Fibroblast of skin of back (primary cell): ENCODE data around the gene TREM2. TPM values are rescaled to one million over a fixed set of nuclear protein-coding genes. Genes with fewer than 3 reads are reported as not detected.
A peak's percentile ranks its signal among the peaks of the same experiment; 100 is the strongest.
"Not testable (repeated sequence)": the region's sequence is repeated elsewhere in the genome, so short reads cannot be mapped to it uniquely, and the experiment has no call there.

ENCODE experiments used
- DNase-seq: peaks from one replicate; pipeline ENCODE4 v3.0.0-alpha.2; 2013
- polyA plus RNA-seq, 2 experiments: library from polyadenylated mRNA; unstranded; fragments of 120-200 nt; gene quantifications; one replicate each; pipeline ENCODE4 v1.2.1, GENCODE V29; 2013; ENCODE audit not compliant: insufficient read length in 2 of 2

TREM2 gene
- polyA plus RNA-seq (2013, experiment 1 of 2; ENCODE audit: insufficient read length): not detected
- not detected for polyA plus RNA-seq (2013, experiment 2 of 2; ENCODE audit: insufficient read length)

- no peak for DNase-seq
Measured at GRCh38 chr6:41162687-41163418, at the start of gene TREM2. TSS of gene TREM2 (minus strand) at chr6:41163116. CDS start at chr6:41163082, 34 bp downstream.

GRCh38 chr6:41209547-41210320, 46.8 kb upstream of the TREM2 start:
- DNase-seq: no peak

DNA sequence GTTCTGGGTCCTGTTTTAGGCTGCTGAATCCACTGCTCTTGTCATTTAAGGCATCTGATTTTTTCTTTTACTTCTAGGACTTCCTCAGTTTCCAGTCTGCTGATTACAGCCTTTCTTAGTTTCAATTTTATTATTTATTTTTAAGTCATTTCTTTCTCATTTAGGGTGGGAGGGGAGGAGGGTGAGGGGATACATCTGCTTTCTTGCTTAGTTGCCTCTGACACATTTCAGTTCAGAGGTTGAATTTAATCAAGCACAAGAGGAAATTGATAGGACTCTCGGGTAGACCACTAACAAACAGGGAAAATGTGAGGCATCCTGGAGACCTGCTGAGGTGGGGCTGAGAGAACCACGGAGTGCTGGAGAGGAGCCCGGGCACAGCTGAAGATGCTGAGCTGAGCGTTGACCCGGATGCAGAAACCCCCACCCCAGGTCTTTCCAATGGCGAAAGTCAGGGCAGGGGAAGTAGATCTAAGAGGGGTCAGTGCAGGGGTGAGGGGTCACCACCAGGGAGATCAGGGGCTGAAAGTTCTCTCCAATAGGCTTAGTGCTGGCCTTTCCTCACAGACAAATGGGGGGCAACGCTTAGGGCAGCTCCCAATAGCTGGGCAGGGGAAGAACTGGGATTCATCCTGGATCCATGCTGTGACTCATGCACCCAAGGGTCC, 45.7 kb upstream of the TREM2 start:
- DNase-seq: no peak

DNA sequence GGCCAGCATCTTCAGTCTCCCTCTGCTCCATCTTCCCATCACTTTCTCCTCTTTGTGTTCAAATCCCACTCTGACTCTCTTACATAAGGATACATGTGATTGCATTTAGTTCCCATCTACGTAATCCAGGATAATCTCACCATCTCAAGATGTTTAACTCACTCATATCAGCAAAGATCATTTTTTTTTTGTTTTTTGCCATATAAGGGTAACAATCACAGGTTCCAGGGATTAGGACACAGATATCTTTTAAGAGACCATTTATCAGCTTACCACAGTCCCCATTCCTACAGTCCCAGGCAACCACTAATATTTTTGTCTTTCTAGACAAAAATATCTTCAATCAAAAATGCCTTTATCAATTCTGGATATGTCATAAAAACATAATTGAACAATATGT, 41.2 kb upstream of the TREM2 start:
- no peak for DNase-seq

DNA sequence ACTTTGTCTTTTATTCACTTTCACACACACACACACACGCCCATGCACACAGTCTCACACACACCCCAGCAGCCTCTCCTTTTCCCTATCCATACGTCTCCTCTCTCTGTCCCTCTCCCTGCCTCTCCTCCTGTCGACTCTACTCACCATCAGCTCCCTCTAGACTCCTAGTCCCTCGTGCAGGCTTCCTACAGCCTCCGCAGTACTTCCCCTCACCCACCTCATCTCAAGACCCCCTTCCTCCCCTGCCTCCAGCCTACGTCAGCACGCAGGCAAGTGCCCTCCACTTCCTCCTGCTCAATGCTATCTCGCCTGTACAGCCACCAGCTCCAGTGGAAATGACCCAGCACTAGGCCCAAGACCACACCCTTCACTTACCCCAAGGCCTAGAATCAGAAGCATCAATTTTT, 38.9 kb upstream of the TREM2 start:
- no peak for DNase-seq

GRCh38 chr6:41200901-41201763, 38.2 kb upstream of the TREM2 start, which contains the start of gene TREML2:
TSS of gene TREML2 (minus strand) at chr6:41201149. CDS start at chr6:41201008, 141 bp downstream.
- no peak for DNase-seq

DNA sequence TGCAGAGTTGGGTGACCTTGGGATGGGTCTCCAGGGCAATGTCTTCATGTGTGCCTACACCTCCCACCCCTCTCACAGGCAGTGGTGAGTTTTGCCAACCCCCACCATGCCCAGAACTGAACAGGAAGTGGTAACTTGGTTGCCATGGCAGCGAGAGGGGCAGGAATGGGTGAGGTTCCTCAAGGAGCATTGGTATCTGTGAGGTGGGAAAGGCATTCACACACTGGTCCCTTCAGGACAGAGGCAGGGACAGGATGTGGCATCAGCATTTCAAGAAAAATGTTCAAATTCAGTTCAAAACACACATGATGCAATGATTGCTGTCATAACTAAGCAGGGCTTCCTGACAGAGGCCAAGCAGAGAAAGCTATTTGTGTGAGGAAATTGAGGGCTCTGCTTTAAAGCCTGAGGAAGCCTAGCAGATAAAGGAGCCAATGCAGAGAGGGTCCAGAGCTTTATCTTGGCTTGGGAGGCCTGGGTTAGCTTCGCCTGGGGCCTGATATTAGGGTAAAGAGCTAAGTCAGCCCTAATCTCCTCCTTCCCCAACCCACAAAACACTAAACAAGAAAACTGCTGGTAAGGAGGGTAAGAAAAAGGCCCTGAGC, 37.5 kb upstream of the TREM2 start:
- DNase-seq: peak; percentile 48

DNA sequence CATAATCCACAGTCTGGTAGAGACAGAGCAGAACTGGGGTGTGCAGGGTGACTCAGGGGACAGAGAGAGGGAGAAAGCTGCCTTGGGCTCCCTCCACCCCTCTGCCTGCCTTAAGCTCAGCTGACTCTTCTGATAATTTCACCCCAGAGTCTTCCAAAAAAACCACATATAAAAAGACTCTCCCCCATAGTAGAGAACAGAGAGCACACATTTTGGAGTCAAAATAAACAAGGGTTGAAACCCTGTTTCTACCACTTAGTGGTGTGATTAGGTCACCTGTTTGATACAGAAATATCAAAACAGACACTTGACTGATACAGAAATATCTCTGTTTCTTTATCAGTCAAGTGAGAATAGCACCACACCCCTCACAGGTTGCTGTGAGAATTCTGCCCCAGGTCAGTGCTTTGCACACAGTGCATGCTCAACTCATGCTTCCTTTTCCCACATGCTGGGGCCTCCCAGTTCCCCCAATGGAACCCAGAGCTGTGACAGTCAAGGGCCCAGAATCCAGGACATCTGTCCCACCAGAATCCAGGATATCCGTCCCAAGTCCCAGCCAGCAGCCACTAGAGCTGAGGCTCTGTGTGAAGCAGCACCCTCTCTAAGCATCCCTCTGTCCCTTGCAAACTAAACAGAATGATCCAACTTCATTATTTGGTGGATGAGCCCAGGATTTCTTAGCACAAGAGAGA, 36.8 kb upstream of the TREM2 start:
- no peak for DNase-seq

DNA sequence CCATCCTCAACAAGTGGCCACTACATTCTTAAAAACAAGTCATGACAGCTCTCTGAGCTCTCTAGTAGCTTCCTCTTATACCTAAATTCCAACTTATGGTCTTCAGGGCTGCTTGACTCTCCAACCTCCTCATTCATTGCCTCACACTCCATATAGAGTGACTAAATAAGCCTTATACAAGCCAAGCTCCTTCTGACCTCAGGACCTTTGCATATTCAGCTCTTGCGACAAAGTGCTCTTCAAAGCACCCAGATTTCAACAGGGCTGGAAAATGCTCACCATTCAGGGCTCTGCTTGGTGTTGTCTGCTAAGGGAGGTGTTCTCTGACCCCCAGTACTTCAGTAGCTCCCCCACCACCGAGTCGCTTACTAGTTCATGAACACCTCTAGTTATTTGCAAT, 34.3 kb upstream of the TREM2 start:
- no peak for DNase-seq

DNA sequence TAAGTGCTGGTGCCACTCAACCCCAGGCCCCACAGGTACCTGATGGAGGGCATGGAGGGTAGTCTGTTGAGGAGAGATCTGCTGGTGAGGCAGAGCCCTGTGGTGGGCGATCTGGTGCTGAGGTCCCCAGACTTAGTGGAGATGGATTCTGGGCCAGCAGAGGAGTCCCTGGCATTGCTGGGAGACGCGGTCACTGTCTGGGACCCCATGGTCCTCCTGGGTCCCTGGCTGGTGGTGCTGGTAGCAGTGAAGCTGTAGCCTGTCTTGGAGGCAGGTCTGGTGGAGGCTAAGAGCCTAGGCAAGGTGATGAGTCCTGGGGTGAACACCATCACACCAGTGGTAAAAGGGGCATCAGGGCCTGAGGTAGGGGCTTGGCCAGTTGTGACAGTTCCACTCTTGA, 31.5 kb upstream of the TREM2 start:
- no peak for DNase-seq

DNA sequence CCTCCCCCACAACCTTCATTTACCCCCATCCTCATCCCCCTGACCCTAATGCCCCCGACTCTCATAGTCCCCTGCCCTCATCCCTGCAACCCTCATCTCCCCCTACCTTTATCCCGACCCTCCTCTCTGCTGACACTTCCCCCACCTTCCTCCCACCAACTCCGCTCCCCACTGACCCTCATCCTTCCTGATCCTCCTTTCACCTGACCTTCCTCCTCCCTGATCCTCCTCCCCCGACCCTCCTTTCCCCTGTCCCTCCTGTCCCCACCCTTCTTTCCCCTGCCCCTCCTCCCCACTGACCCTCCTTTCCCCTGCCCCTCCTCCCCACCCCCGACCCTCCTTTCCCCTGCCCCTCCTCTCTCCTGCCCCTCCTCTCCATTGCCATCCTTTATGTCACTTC, 31.0 kb upstream of the TREM2 start:
- no peak for DNase-seq

GRCh38 chr6:41193171-41193734, 30.3 kb upstream of the TREM2 start:
- DNase-seq: no peak

DNA sequence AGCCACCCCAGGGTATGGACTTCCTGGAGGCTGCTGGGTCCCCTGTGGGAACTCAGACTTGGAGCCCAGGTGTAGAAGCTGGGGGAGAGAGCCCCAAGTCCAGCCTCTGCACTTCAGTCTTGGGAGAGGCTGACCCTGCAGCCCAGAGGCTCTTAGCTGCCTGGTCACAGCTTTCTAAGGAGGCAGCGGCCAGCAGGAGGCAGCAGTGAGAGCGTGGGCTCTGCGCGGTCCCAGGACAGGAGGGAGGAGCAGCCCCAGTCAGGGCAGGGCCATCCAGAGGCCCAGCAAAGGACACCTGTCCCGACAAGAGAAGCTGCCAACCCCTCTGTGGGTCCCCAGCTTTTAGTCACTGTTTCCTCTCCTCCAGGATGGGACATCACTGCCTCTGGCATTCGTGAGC, 28.7 kb upstream of the TREM2 start:
- no peak for DNase-seq

GRCh38 chr6:41190791-41191190, 27.9 kb upstream of the TREM2 start:
- DNase-seq: no peak

- no peak for DNase-seq
Measured at GRCh38 chr6:41189967-41190366, 27.1 kb upstream of the TREM2 start.

GRCh38 chr6:41189046-41189445, 26.1 kb upstream of the TREM2 start:
- not testable (repeated sequence) for DNase-seq

DNA sequence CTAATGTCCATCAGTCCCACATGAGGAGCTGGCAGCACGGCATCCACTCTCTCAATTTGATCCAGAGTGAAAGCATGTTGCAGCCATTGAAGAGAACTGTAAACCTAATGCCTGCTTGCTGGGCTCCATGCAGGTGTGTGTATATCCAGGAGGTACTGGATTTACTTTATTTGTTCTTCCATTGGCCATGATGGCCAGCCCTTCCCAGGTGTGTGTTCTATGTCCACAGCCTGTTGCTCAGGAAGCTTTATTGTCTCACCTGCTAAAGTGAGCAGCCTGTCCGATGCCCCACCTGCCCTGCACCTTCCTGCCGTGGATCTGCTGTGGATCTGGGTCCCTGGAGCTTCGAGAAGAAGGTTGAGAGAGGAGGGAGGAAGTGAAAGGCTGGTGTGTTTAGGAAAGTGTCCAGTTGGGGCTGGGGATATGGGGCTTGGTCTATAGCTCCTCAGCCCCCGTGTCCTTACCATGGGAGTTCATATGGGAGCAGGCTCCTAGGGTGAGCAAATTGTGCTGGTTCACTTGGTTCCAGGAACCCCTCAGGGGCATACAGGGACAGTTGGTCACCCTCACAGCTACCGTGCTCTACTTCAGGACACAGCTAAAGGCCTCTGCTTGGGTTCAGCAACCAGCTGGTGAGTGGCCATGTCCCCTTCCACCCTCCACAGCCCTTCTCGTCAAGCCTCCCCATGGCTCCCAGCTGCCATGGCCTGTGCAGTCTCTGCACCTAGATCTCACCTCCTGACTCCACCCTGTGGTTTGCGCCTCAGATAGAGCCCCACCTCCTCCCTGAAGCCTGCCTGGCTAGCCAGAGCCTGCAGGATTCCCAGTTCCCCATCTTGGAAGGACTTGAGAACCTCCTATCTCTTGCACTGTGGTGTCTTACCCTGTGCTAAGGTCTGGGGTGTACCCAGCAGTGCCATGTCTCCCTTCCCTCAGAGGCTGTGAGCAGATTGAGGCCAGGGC, 25.3 kb upstream of the TREM2 start:
- no peak for DNase-seq

GRCh38 chr6:41186031-41186562, 23.2 kb upstream of the TREM2 start:
- no peak for DNase-seq

- no peak for DNase-seq
Measured at GRCh38 chr6:41184761-41185160, 21.8 kb upstream of the TREM2 start.
